ENCODE measurements around the gene TBX3. TPM values are rescaled to one million over a fixed set of nuclear protein-coding genes. Genes with fewer than 3 reads are reported as not detected.

The TBX3 gene
- total RNA-seq, 3 donors from 2014 or later: 8.1 to 13.9 (median 10.8) TPM

- no peak for TF ChIP-seq CTCF (IDR thresholded peaks at IDR 0.05)
- DNase-seq (no peak), ATAC-seq (no peak)
- Histone ChIP-seq H3K9me3 (no peaks in the 10 kb centered on the region), H3K4me1 (ENCODE audit: low read depth) (no peaks in the 10 kb centered on the region), H3K4me3 (no peak overlapping the region), H3K36me3 (ENCODE audit: low read depth) (no peaks in the 10 kb centered on the region)
- intact Hi-C loops (cut with DNase I, micrococcal nuclease): no loop called here
Observed at GRCh38 chr12:114698566-114699163, 14.7 kb upstream of the TBX3 start.

- intact Hi-C loops (cut with DNase I, micrococcal nuclease): no loop called here
- DNase-seq (no peak), ATAC-seq (no peak)
- TF ChIP-seq CTCF (IDR thresholded peaks at IDR 0.05): no peak
- Histone ChIP-seq H3K9me3 (no peaks in the 10 kb centered on the region), H3K36me3 (ENCODE audit: low read depth) (no peaks in the 10 kb centered on the region), H3K4me3 (no peak overlapping the region), H3K4me1 (ENCODE audit: low read depth) (no peaks in the 10 kb centered on the region)
Observed at GRCh38 chr12:114697741-114698565, 14.0 kb upstream of the TBX3 start.

GRCh38 chr12:114697243-114697716 is 13.3 kb upstream of the TBX3 start:
- Histone ChIP-seq H3K36me3 (ENCODE audit: low read depth) (no peaks in the 10 kb centered on the region), H3K9me3 (no peaks in the 10 kb centered on the region), H3K4me3 (no peak overlapping the region), H3K4me1 (ENCODE audit: low read depth) (no peaks in the 10 kb centered on the region)
- DNase-seq (no peak), ATAC-seq (no peak)
- TF ChIP-seq CTCF (IDR thresholded peaks at IDR 0.05): no peak
- intact Hi-C loops (cut with DNase I, micrococcal nuclease): no loop called here

- intact Hi-C loops (cut with DNase I, micrococcal nuclease): no loop called here
- no peak overlapping the region for H3K4me3 ChIP-seq
- no peak for ATAC-seq
- H3K36me3 ChIP-seq (ENCODE audit: low read depth): no peaks in the 10 kb centered on the region
- no peak for DNase-seq
- no peaks in the 10 kb centered on the region for H3K9me3 ChIP-seq
- H3K4me1 ChIP-seq (ENCODE audit: low read depth): no peaks in the 10 kb centered on the region
- TF ChIP-seq CTCF (IDR thresholded peaks at IDR 0.05): no peak
Observed at GRCh38 chr12:114696443-114697242, 12.7 kb upstream of the TBX3 start.

GRCh38 chr12:114695305-114695592 is 11.3 kb upstream of the TBX3 start:
- intact Hi-C loops (cut with DNase I, micrococcal nuclease): no loop called here
- no peak for TF ChIP-seq CTCF (IDR thresholded peaks at IDR 0.05)
- H3K36me3 ChIP-seq (ENCODE audit: low read depth): no peaks in the 10 kb centered on the region
- no peak for ATAC-seq
- no peaks in the 10 kb centered on the region for H3K4me1 ChIP-seq (ENCODE audit: low read depth)
- H3K4me3 ChIP-seq: no peak overlapping the region
- no peak for DNase-seq
- no peaks in the 10 kb centered on the region for H3K9me3 ChIP-seq

Measured in mucosa of descending colon (tissue), 3 donors.